GM10266 (cell line): ENCODE measurements around the gene RAB3IP.

Experiments used
- DNase-seq: peaks from one replicate; pipeline ENCODE4 v3.0.0; 2012; ENCODE audit errors: extremely low spot score
- TF ChIP-seq, protein P1 (sequence below): IDR thresholded peaks from 2 replicates; pipeline ENCODE4 v1.5.1; 2012; ENCODE audit warnings: mild to moderate bottlenecking, low read depth; ENCODE audit not compliant: control insufficient read depth, insufficient read depth; ENCODE audit errors: missing control alignments

The RAB3IP gene

GRCh38 chr12:69703146-69703642 is 35.5 kb upstream of the RAB3IP start:
- no peak for DNase-seq
- TF ChIP-seq, protein P1, sequence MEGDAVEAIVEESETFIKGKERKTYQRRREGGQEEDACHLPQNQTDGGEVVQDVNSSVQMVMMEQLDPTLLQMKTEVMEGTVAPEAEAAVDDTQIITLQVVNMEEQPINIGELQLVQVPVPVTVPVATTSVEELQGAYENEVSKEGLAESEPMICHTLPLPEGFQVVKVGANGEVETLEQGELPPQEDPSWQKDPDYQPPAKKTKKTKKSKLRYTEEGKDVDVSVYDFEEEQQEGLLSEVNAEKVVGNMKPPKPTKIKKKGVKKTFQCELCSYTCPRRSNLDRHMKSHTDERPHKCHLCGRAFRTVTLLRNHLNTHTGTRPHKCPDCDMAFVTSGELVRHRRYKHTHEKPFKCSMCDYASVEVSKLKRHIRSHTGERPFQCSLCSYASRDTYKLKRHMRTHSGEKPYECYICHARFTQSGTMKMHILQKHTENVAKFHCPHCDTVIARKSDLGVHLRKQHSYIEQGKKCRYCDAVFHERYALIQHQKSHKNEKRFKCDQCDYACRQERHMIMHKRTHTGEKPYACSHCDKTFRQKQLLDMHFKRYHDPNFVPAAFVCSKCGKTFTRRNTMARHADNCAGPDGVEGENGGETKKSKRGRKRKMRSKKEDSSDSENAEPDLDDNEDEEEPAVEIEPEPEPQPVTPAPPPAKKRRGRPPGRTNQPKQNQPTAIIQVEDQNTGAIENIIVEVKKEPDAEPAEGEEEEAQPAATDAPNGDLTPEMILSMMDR = no peak

- no peak for DNase-seq
- TF ChIP-seq, protein P1 = no peak
These were observed 34.3 kb upstream of the RAB3IP start for GRCh38 chr12:69704357-69704756.

- no peak for DNase-seq
- TF ChIP-seq, protein P1 = no peak
These were observed 30.0 kb upstream of the RAB3IP start for GRCh38 chr12:69708649-69709048.

GRCh38 chr12:69712826-69713225 is 25.8 kb upstream of the RAB3IP start:
- TF ChIP-seq, protein P1 = no peak
- DNase-seq = no peak

GRCh38 chr12:69714542-69714941 is 24.1 kb upstream of the RAB3IP start:
- TF ChIP-seq, protein P1 = no peak
- DNase-seq = no peak

DNA sequence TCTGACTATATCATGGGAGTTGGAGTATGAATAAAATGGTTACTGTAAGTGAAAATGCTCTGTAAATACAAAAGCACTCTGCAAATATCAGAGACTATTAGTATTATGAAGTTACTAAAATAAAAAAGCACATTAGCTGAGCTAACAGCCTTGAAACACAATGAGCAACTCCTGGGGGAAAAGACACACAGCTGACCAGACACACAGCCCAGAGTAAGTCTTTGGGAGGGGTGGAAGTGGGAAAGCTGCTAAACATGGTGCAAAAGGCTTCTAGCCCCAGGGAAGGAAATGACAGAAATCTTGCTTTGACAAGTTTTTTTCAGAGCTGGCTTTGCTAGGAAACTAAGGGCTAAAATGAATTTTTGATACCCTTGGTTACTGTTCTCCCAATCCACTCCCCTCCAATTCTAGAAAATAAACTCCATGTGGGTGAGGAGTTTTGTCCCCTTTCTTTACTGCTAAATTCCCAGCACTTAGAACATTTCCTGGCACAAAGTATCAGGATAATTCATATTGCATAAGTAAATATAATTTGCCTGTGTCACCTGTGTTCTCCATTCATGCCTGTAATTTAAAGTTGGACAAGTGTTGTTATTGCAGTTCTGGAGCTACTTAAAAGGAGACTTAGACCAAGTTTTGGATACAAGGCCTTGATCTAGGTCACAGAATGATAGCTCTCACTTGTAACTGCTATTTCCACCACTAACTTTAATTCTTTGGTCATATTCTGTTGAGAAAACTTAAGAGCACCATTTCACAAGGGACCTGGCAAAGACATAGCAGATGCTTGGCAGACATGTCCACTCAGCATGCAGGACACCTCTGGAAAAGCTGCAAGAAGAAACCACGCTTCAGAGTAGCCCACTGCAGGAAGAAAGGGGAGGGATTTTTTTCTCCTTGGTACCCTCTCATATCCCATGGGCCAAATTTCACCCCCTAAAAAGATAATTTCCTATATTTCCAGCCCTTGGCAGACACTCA is 19.0 kb upstream of the RAB3IP start:
- DNase-seq = no peak
- TF ChIP-seq, protein P1 = no peak

- TF ChIP-seq, protein P1 = no peak
- DNase-seq = no peak
These were observed 17.9 kb upstream of the RAB3IP start for GRCh38 chr12:69720750-69721149.
